Measurements from ENCODE around the gene NUP205.
"Not testable (repeated sequence)": the region's sequence is repeated elsewhere in the genome, so short reads cannot be mapped to it uniquely, and the experiment has no call there.

Gene NUP205

GRCh38 chr7:135620980-135621850, 63.5 kb downstream of the NUP205 start:
- DNase-seq (ENCODE audit: low read depth), result peak; percentile 77

- no peak for DNase-seq (ENCODE audit: low read depth)
These were observed 76.6 kb downstream of the NUP205 start for GRCh38 chr7:135634191-135634878.

- not testable (repeated sequence) for DNase-seq (ENCODE audit: low read depth)
These were observed 82.0 kb downstream of the NUP205 start for GRCh38 chr7:135639690-135640089.

- no peak for DNase-seq (ENCODE audit: low read depth)
These were observed 86.4 kb downstream of the NUP205 start for GRCh38 chr7:135644154-135644553.

- no peak for DNase-seq (ENCODE audit: low read depth)
These were observed 87.0 kb downstream of the NUP205 start for GRCh38 chr7:135644729-135645128.

- no peak for DNase-seq (ENCODE audit: low read depth)
These were observed 87.7 kb downstream of the NUP205 start for GRCh38 chr7:135645296-135645904.

- no peak for DNase-seq (ENCODE audit: low read depth)
These were observed 90.0 kb downstream of the NUP205 start for GRCh38 chr7:135647755-135648154.

- DNase-seq (ENCODE audit: low read depth), result no peak
These were observed 90.5 kb downstream of the NUP205 start for GRCh38 chr7:135648235-135648634.

- no peak for DNase-seq (ENCODE audit: low read depth)
These were observed 93.3 kb downstream of the NUP205 start for GRCh38 chr7:135650831-135651573.

GRCh38 chr7:135653340-135654080, 95.8 kb downstream of the NUP205 start:
- no peak for DNase-seq (ENCODE audit: low read depth)

- no peak for DNase-seq (ENCODE audit: low read depth)
These were observed 100.8 kb downstream of the NUP205 start for GRCh38 chr7:135658564-135658963.

- DNase-seq (ENCODE audit: low read depth), result no peak
These were observed 101.6 kb downstream of the NUP205 start for GRCh38 chr7:135659159-135659846.

- no peak for DNase-seq (ENCODE audit: low read depth)
These were observed 103.8 kb downstream of the NUP205 start for GRCh38 chr7:135661311-135662122.

GRCh38 chr7:135662123-135662372, 104.3 kb downstream of the NUP205 start:
- no peak for DNase-seq (ENCODE audit: low read depth)

GRCh38 chr7:135662373-135663114, 104.8 kb downstream of the NUP205 start, which contains the start of gene STMP1:
STMP1 (plus strand) TSS chr7:135662514.
- DNase-seq (ENCODE audit: low read depth), result peak; percentile 77

GRCh38 chr7:135664046-135664589, 106.4 kb downstream of the NUP205 start:
- DNase-seq (ENCODE audit: low read depth), result no peak

- DNase-seq (ENCODE audit: low read depth), result no peak
These were observed 107.3 kb downstream of the NUP205 start for GRCh38 chr7:135665042-135665441.

- no peak for DNase-seq (ENCODE audit: low read depth)
These were observed 108.4 kb downstream of the NUP205 start for GRCh38 chr7:135666156-135666555.

GRCh38 chr7:135666846-135667245, 109.1 kb downstream of the NUP205 start:
- DNase-seq (ENCODE audit: low read depth), result no peak

All from non-pigmented ciliary epithelial cell (primary cell).